EH (cell line): ENCODE measurements around the gene SORCS2.
"Not testable (repeated sequence)": the region's sequence is repeated elsewhere in the genome, so short reads cannot be mapped to it uniquely, and the experiment has no call there.

Experiments
- DNase-seq: peaks from one replicate; pipeline ENCODE4 v3.0.0-alpha.2; 2015; ENCODE audit warnings: low read depth

Gene SORCS2

DNA sequence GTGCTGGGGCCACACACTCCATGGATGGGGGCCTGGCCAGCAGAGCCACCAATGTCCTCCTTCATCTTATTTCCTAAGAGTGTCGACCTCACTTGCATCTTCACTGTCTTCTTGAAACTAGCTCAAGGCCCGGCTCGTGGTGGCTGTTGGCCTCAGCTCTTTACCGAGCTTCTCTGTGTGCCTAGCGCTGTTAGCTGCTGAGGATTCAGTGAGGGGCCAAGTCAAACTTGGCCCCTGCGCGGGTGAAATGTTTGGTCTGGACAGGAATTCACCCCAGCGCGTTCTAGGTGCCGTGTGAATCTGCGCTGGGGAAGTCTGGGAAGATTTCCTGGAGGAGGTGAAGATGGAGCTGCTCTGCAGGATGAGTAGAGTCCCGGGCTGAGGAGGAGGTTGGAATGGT is 8.5 kb downstream of the SORCS2 start:
- DNase-seq: no peak

DNA sequence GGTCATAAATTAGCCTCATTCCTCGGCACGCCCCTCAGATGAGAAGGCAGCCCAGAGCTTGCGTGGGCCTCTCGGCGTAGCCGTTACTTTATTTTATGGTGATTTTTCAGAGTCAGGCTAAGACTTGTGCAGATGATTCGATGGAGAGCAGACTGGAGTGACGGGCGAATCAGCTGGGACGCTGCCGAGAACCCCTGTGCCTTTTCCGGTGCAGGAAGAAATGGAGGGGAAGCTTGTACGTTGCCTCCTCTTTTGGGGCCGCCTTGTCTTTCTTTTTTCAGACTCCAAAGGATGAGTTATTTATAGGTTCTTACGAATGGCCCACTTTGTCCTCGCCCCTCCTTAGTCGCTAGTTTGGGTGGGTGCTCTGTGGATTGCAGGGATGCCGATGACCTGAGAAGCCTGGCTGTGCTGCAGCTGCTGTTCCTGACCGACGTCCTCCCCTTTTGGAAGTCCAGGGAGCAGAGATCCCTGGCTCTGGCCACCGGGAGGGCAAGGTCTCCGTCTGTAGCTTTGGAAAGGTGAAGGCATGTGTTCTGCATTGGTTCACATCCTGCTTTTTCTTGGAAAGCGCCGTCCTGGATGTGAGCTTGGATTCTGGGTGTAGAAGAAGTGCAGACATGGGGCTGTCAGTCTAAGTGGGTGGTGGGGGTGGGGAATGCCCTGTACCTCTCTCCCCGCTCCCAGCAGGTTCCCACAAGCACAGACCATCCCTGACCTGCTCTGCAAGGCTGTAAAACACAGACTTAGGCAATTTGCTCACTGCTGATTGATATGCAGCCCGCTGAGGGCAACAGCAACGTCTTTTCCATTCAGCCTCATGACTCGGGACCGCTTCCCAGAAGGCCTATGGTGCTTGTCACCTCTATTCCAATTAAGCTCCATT is 9.3 kb downstream of the SORCS2 start:
- no peak for DNase-seq

DNA sequence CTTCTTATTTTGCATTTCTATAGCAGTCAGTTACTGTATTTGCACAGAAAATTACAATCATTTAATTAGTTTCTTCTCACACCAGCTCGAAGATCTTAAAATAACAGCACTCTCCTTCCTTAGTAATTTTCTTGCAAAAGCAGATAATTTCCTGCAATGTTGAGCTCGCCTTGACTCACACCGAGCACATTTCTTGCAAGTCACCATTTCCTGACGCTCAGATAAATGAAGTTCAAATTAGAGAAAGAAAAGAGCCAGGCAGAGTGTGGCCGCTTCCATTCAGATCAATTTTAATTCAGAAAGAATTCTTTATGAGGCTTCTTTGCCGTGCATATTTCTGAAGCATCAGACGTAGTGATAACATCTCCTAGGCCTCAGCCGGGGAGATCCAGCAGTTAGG is 10.1 kb downstream of the SORCS2 start:
- peak; percentile 48 for DNase-seq

DNA sequence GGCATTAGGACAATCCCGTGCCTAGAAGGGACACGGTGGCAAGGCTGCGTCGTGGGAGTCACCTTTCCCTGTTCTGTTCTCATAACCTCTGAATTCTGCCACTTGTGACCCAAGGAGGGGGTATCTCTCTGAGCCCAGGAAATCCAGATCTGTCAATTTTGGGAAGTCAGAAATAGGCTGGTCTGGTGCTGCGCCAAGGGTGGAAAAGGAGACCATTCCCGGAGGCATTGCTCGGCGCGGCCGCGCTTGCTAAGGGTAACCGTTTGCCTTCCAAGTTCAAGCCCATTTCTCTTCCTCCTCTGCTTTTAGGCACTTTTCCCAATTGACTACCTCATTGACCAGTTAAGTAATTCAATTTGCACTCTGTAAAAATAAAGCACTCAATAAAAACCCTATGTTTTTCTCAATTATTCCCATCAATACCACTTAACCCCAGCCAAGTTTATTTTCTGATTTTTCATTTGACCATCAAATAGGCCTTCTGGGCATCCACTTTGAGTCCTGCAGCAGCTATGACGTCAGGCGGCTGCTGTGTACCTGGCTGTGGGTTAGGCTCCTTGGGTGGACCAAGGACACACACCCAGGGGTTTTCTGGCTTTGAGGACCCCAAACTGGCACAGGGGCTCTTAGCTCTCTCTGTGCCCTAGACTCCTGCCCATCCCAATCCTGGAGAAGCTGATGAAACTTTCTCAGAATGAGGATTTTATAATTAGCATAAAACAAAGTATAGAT is 12.5 kb downstream of the SORCS2 start:
- no peak for DNase-seq

DNA sequence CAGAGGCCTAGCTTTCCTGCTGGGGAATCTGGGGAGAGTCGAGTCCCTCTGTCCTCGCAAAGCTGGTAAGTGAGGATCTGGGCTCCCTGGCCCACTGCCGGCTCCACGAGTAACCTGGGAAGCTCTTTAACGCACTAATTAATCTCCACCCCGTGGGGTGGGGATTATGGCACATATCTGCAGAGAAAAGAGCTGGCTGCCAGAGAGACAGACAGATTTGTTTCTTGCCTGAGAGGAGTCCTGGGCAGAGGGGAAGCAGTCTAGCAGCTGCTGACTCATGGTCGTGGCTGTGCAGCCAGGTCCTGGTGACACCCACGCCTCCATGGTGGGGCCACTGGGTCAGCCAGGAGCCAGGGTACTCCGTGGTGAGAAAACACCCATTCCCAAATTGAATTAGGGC is 14.0 kb downstream of the SORCS2 start:
- peak; percentile 79 for DNase-seq

DNA sequence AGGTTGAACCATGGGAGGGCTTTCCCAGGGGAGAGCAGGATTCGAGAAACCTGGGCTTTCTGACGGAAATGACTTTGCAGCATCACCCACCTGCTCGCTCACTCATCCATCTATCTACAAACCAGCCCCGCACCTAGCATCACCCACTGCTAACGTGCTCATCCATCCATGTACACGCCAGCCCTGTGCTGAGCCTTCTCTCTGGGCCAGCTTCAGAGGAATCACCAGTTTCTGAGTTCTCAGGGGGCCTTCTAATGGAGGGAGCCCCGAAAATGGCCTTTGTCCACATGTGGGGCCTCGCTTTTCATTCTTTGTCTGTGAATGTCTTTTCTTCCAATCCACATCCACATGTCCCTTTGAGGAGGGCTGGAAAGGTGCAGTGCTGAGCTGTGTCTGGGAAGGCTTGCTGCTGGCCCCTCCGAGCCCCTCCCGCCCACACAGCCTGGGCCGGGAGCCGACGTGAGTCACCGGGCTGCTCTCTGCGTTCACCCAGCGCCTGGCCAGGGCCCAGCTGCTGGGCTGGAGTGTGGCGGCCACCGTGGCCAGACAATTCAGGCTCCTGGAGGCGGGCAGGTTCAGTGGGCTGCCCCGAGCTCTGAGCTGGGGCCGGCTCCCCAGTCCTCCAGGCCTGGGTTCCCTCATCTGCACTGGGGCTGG is 14.7 kb downstream of the SORCS2 start:
- DNase-seq: peak; percentile 89

DNA sequence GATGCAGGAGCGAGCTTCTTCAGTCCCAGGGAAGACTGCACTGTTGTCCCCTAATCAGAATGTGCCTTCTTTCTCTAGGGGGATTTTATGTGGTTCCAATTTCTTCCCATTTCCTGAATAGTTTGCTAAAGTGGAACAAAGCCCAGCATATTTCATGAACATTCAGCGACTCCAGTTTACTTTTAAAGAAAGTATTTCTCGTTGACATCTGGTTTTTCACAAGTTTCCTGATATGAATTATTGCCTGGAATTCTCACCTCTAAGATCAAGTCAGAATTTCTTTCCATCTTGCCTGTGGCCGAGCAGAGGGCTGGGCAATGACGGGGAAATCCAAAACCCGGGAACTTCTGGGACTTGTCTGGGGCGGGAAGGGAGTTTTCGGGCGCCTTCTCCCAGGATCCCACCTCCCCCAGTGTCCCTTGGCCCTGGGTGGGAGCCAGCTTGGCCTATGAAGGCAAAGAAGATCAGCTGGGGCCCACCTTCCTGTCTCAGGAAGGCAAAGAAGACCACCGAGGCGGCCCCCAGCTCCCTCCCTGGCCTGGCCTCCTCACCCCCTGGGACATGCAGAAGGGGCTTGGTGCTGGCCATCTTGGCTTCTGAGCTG is 15.4 kb downstream of the SORCS2 start:
- DNase-seq: peak; percentile 24

DNA sequence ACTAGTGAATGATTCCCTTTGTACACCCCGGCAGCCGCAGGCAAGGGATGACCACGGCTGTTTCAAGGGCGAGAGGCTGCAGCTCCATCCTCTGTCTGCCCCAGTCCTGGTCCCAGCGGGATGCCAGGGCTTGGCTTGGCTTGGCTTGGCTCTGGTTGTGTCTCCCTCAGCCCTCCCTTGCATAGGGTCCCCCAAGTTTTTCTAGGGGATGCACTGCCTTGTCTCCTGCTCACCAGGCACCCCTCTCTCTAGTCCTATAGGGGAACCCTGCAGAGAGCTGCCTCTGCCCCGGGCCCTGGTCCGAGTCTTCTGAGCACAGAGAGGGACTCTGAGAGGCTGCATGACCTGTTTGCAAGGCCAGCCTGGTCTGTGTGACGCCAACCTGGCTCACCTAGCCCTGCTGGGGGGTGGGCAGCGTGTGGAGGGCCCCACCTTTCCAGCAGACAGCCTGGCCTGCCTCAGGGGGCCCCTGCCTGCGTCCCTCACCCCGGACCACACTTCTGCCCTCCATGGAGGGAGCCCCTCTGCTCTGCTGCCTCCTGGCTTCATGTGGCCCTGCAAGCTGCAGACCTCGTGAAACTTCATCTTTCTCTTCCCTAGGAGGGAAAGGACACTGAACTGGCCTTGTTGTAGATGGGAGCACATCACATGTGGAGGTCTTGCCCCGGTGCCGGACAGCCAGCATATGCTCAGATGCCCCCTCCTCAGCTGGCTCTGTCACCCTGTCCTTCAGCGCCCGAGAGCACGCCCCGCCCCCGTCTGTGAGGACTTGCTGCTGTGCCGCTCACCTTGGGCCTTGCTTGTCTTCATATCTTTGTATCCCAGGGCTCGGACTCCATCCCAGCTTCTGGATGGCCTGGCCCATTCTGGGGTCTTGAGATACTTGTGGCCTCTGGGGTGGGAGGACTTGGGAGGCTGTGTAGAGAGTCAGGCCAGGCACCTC is 16.4 kb downstream of the SORCS2 start:
- no peak for DNase-seq

DNA sequence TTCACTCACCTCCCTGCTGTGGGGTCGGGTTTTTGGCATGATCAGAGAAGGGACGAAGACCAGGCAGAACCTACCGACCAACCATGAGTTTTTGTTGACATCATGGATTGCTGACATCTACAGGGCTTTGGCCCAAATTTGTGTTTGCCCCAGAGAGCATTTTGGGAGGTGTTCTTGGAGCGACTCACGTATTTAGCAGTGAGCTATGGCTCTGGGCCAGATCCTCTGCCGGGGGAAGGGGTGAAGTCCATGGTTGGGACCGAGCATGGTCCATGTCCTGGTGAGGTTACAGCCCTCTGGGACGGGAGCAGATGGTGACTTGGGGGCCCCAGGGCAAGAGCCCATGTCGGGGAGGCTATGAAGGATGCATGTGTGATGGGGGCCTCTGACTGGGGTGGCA is 17.4 kb downstream of the SORCS2 start:
- DNase-seq: peak; percentile 35

DNA sequence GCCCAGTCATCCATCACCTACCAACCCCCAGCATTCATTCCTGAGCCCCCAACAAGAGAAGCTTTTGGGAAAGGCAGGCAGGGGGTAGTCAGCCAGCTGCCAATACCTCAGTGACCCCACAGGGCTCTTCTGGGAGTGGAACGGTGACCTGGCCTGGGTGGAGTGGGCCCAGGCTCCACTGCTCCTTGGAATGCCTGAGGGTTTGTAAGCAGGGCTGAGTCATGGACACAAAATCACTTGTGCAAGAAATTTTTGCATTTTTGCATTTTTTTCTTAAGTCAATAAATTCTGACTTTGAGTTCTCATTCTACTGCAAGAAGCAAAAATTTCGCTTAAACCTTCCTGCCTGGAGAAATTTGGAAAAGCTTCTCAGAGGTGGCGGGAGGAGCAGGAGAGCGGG is 18.5 kb downstream of the SORCS2 start:
- DNase-seq: peak; percentile 89

DNA sequence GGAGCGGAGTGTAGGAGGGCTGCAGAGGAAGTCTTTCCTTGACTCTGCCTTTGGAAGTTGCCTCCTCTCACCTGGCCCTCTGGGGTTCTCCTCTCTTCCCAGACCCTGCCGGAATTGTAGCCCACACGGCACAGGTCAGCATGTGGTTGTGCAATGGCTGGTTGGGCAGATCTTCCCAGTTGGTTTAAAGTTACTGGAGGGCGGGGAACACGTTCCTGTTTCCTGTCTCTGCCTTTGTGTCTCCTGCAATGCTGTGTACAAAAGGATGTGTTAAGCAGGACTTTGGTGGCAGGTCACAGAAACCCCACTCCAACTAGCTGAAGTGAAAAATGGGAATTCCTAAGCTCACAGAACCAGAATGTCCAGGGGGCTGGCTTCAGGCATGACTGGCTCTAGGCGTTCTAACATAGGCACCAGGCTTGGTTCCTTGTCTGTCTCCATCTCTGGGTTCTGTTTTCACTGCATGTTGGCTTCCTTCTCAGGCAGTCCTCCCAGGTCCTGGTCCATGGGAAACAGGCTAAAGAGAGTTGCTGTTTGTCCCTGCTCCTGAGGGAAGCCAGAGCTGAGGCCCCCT is 19.9 kb downstream of the SORCS2 start:
- peak; percentile 17 for DNase-seq

DNA sequence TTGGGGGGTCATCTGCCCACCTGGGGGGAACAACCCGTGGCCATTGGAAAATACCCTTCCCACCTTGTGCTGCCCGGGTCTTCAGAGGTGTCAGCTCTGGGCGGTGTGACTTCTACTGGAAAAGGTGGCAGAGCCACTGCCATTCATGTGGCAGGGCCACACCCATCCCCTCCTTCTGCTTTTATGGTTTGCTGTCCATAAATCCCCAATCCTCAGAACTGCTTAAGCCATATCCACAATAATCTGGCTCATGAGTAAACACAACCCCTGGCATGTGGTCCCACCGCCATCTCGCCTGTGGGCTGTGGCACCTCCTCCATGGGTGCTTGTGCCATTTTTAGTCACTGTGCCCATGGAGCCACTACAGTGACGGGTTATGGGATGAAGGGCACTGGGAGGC is 20.6 kb downstream of the SORCS2 start:
- no peak for DNase-seq

DNA sequence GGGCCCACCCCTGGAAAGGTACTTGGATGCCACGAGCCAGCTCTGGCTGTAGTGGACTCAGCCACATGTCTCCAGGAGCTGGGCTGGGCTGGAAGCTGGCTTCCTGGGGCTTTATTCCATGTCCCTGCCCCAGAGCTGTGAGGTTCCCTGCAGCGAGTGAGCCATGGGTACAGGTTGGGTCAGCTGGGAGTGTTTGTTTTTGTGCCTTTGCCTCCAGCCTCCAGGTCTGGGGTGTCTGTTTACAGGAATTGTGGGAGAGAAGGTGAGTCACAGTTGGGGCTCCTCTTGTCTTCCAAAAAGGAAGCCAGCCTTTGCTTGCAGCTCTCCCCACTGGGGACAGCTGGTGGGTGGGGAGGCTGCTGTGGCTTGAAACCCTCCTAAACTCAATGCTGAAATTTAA is 21.5 kb downstream of the SORCS2 start:
- DNase-seq: no peak

DNA sequence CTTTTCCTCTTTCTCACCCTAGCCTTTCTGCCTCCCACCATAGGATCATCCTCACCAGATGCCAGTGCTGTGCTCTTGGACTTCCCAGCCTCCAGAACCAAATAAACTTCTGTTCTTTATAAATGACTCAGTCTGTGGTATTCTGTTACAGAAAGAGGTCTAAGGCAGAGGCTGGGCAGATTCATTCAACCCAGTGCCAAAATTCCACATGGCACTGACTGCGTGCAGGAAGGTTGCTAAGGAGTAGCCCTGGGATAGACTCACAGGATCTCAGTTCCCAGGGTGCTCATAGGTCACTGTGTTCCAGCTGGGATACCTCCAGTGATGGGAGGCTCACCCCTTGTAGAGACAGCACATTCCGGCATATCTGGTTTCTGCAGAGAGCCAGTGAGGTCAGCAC is 22.0 kb downstream of the SORCS2 start:
- peak; percentile 17 for DNase-seq

DNA sequence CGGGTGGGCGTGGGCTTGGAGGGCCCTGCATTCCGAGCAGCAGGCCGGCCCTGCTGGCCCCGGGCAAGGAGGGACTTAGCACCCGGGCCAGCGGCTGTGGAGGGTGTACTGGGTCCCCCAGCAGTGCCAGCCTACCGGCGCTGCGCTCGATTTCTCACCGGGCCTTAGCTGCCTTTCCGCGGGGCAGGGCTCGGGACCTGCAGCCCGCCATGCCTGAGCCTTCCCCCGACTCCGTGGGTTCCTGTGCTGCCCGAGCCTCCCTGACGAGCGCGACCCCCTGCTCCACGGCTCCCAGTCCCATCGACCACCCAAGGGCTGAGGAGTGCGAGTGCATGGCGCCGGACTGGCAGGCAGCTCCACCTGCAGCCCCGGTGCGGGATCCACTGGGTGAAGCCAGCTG is 22.8 kb downstream of the SORCS2 start:
- not testable (repeated sequence) for DNase-seq

DNA sequence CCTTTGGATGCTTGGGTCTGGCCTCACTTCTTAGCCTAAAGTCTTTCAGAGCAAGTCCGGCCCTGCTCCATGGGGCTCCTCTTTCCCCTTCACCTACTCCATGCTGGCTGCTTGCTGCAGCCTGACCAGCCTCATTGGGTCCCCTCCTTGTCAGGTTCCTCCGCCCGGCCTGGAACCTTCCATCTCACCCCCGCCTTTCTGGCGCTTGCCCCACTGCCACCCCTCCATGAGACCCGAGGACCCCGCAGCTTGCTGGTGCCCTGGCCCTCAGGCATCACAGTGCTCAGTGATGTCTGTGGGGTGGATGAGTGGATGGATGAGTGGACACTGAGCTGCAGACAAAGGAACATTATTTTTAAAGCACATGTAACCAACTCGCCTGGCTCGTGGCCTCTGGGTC is 24.7 kb downstream of the SORCS2 start:
- no peak for DNase-seq

DNA sequence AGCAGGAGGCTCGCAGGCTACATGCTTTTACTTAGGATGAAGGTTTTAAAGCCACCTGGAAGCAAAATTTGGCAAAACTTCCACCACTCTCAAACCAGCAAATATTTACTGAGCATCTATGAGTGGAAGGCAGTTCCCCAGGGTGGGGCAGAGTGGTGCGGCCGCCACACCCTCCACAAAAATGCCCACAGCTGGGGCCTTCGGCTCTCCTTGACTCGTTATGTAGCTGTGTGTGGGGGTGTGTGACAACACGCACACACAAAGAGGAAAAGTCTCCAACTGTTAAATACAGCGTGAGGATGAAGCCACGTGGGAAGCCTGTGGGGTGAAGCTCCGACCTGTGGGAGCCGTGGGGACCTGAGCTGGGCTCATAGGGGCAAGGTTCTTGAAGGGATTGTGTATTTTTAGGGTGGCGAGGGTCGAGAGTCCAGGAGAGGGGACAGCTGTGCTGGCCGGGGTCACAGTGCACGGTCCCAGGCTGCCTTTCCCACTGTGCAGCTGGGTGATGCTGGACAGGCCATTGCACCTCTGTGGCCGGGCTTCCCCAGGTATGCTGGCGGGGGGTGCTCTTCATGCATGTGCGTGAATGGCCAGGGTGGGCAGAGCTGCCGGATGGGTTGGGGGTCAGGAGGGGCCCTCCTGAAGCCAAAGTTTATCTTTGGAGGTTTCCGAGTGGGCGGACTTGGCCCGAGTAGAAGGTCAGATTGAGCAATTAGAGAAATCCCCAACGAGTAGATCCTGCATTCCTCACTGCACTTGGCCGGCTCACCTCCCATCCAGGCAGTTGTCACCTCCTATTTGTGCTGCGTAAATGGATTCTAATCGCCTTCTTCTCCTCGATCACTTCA is 25.4 kb downstream of the SORCS2 start:
- no peak for DNase-seq

DNA sequence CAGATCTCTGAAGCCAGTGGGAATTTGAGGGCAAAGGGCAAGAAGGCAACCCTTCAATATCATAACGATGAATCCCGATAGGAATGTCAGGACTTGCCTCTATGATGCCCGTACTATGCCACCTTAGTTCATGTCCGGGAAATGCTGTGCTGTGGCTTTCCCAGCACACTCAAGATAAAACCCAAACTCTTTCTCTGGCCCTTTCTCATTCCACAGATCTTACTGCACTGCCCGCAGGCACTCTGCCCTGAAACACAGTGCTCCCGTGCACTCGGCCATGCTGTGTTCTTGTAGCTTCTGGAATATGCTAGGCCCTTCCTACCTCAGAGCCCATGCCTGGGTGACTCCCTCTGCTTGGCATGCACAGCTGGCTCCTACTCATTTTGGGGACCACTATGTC is 26.3 kb downstream of the SORCS2 start:
- DNase-seq: peak; percentile 52

DNA sequence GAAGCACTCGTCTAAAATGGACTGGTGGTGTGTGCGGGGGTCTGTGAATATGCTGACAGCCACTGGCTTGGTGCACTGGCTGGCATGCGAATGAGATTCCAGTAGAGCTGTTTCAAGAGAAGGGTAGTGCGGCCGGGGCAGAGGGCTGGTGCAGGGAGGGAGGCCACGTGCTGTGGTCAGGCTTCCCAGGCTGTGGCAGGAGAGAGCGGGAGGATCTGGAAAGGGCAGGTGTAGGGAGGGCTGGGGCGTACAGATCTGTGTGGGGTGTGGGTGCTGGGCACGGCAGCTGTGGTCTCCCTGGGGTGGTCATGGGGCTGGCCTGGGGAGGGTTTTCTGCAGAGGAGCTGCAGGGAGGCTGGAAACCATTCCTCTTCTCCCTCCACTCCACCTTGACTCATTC is 30.2 kb downstream of the SORCS2 start:
- DNase-seq: no peak

DNA sequence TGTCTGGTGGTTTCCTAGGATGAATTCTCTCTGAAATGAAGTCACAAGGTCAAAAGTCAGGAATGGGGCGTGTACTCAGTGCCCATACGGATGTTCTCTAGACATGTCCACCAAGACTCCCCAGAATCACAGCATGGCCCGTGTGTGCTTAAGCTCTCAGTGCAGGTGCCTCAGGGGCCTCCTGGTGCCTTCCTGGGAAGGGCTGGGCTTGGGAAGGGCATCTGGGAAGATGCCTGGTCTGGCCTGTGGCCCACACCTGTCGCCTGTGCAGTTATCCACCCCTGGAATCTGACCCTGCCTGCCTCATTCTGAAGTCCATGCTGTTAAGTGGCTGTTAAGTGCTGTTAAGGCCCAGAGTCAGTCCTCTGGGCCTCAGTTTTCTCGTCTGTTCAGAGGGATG is 31.2 kb downstream of the SORCS2 start:
- no peak for DNase-seq
